WERI-Rb-1 (cell line): Measurements from ENCODE around the gene RNF10.
A peak's percentile ranks its signal among the peaks of the same experiment; 100 is the strongest.

Experiments used
- DNase-seq: peaks from one replicate; pipeline ENCODE4 v3.0.0-alpha.2; 2020
- H3K27ac ChIP-seq: fragments of 250-450 bp; sonication (Bioruptor Pico); 2 replicates; pipeline ENCODE4 v1.5.1; 2020; ENCODE audit warnings: mild to moderate bottlenecking, moderate library complexity
- H3K27me3 ChIP-seq: fragments of 250-450 bp; sonication (Bioruptor Pico); 2 replicates; pipeline ENCODE4 v1.5.1; 2021; ENCODE audit warnings: mild to moderate bottlenecking, low read depth, moderate library complexity; ENCODE audit not compliant: insufficient read depth, severe bottlenecking
- H3K36me3 ChIP-seq: fragments of 250-450 bp; sonication (Bioruptor Pico); 2 replicates; pipeline ENCODE4 v1.5.1; 2020; ENCODE audit warnings: mild to moderate bottlenecking, moderate library complexity
- H3K4me3 ChIP-seq: 2 replicates; pipeline ENCODE4 v1.5.1; 2011; ENCODE audit warnings: low read depth, mild to moderate bottlenecking, control low read depth, low read length
- H3K9me3 ChIP-seq: fragments of 250-450 bp; sonication (Bioruptor Pico); 2 replicates; pipeline ENCODE4 v1.5.1; 2021; ENCODE audit warnings: mild to moderate bottlenecking, moderate library complexity; ENCODE audit not compliant: severe bottlenecking
- TF ChIP-seq, protein P1 (sequence below): IDR thresholded peaks from 2 replicates; pipeline ENCODE4 v1.5.1; 2011; ENCODE audit warnings: low read depth, mild to moderate bottlenecking, control low read depth, inconsistent platforms, low read length

Gene RNF10

DNA sequence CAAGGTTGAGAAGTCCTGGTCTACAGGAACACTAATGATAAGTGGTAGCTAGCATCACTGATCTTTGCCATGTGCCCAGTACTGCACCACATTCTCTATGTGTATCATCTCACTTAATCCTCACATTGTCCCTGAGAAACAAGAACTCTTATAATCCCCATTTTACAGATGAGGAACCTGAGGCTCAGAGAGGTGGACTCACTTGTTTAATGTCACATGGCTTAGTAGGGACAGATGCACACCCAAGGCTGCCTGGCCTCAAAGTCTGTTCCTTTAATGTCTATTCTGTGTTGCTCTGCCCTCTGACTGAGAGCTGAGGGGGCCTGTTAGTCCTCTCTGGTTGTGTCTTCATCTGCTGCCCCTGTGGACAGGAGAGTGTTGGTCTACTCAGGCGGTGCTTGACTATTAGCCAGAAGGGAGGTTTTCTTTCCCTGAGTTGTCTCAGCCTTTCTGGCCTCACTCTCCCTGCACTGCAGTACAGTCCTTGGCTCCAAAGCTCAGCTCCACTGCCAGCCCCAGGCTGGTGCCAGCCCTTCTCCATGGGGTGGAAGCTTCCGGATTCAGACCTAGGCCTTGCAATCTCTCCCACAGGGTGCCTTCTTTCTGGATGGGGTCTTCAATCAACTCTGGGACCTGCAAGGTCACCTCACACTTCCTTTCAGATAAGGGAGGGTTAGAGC lies 43.2 kb upstream of the RNF10 start:
- no peak for DNase-seq
- H3K27me3 ChIP-seq, result no peaks in the 10 kb centered on the region
- TF ChIP-seq, protein P1, sequence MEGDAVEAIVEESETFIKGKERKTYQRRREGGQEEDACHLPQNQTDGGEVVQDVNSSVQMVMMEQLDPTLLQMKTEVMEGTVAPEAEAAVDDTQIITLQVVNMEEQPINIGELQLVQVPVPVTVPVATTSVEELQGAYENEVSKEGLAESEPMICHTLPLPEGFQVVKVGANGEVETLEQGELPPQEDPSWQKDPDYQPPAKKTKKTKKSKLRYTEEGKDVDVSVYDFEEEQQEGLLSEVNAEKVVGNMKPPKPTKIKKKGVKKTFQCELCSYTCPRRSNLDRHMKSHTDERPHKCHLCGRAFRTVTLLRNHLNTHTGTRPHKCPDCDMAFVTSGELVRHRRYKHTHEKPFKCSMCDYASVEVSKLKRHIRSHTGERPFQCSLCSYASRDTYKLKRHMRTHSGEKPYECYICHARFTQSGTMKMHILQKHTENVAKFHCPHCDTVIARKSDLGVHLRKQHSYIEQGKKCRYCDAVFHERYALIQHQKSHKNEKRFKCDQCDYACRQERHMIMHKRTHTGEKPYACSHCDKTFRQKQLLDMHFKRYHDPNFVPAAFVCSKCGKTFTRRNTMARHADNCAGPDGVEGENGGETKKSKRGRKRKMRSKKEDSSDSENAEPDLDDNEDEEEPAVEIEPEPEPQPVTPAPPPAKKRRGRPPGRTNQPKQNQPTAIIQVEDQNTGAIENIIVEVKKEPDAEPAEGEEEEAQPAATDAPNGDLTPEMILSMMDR, result no peak
- H3K4me3 ChIP-seq, result no peak overlapping the region
- H3K9me3 ChIP-seq, result no peaks in the 10 kb centered on the region
- peaks cover 16% of the 10 kb centered on the region for H3K36me3 ChIP-seq
- no peak overlapping the region for H3K27ac ChIP-seq

DNA sequence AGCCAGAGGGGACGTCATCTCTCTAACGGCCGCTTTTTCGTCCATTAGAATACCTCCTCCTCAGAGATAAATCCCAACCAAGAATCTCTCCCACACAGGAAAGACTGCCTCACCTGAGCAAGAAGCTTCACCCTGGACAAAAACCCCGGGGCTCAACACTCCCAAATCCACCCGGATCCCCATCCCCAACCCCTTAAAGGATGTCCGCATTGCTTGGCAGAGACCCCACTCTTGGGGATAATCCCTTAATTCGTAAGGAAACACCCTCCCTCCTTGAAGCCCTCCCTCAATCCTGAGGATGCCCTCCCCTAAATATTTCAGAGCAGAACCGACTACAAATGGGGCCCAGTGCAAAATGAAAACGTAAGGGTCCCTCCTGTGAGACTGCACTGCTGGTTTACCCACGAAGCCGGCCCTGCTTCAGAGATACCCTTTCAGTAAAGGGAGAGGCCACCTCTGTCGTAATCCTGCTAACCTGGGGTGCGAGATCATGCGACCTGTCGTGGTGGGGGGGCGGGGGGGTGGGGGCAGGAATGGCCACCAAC lies 38.9 kb upstream of the RNF10 start:
- peak overlapping the region; percentile 64 for H3K4me3 ChIP-seq
- H3K27me3 ChIP-seq, result no peaks in the 10 kb centered on the region
- no peaks in the 10 kb centered on the region for H3K9me3 ChIP-seq
- TF ChIP-seq, protein P1, result no peak
- no peak for DNase-seq
- peaks cover 42% of the 10 kb centered on the region for H3K36me3 ChIP-seq
- H3K27ac ChIP-seq, result peak overlapping the region; percentile 26

DNA sequence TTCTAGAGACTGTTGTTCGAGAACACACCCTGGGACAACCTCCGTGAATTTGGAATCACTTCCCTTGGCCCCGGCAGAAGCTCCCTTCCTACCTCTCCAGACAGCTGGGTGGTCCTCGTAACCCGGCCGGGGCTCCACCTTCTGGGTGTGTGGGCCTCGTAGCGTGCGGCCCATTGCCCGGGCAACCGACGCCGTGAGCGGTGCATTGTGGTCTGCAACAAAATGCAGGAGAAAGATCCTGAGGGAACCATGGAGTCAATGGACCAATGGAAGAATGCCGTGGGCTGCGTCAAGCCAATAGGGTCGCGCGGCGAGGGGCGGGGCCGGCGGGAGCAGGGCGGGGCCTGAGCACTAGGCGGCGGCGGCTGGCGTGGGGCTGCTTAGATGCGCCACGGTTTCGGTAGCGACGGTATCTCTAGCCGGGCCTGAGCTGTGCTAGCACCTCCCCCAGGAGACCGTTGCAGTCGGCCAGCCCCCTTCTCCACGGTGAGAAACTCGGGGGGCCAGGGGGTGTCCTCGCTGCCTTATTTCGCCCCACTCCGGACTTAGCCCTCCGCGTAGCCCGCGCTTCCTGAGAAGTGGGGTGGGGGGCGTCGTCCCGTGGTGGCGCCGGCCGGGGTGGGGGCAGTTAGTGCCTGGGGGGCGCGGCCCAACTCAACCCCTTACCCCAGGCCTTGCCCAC lies 38.3 kb upstream of the RNF10 start, which contains the start of gene DYNLL1:
Gene DYNLL1, plus strand, starts transcription at position 383 of the 682 bp plus-strand sequence. CDS start 309 bp downstream, outside the sequence.
- Histone ChIP-seq H3K27ac (peak within 1 kb of the TSS; percentile 70), H3K36me3 (peaks cover 42% of the 10 kb centered on the region), H3K27me3 (no peaks in the 10 kb centered on the region), H3K9me3 (no peaks in the 10 kb centered on the region), H3K4me3 (peak within 1 kb of the TSS; percentile 64)
- TF ChIP-seq, protein P1, result no peak
- DNase-seq, result peak; percentile 96

DNA sequence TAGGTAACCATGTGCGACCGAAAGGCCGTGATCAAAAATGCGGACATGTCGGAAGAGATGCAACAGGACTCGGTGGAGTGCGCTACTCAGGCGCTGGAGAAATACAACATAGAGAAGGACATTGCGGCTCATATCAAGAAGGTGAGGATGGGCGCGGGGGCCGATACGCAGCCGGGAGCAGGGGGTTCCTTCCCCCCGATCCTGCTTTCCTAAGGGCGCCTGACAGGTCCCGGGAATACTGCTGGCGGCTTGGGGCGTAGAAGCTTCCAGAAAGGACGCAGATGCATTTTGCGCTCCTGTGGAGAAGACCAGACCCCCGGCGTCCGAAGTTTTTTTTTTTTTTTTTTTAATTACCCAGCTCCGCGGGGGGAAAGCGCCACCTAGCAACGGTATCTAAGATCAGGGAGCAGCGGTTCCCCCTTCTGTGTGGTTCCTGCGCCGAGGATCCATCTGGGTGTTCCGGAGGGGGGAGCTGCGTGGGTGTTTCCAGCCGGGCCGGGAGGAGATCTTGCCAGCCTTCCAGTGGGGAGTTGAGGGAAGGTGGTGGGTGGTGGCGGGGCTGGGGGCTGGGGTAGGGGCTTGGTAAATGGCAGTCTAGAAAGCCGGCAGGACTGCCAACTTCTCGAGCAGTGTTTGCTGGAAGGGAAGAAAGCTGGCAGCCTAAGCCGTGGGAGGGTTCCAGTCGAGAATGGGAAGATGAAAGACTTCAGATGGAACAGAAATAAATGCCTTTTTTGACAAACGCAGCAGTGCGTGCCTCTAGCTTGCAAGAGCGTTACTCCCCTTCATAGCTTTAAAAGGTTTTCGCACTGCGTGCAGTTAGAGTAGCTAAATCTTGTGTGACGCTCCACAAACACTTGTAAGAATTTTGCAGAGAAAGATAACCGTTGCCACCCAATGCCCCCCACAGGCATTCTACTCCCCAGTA lies 37.5 kb upstream of the RNF10 start:
- TF ChIP-seq, protein P1, result no peak
- peak overlapping the region; percentile 64 for H3K4me3 ChIP-seq
- DNase-seq, result peak; percentile 55
- H3K27ac ChIP-seq, result peak overlapping the region; percentile 70
- H3K27me3 ChIP-seq, result no peaks in the 10 kb centered on the region
- peaks cover 39% of the 10 kb centered on the region for H3K36me3 ChIP-seq
- no peaks in the 10 kb centered on the region for H3K9me3 ChIP-seq

DNA sequence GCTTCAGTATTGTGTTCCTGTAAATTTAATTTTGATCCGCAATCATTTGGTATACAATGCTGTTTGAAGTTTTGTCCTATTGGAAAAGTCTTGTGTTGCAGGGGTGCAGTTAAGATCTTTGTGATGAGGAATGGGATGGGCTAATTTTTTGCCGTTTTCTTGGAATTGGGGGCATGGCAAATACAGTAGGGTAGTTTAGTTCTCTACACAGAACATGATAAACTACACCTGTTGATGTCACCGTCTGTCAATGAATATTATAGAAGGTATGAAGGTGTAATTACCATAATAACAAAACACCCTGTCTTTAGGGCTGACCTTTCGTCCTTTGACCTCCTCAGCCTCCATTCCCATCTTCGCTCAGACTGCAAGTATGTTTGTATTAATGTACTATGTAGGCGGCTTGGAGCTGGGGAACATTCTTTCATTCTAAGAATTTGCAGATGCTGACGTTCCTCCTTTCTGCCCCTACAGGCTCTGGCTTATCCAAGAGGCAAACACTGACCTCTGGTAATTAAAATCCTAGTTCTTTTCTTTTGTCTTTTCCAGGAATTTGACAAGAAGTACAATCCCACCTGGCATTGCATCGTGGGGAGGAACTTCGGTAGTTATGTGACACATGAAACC lies 36.5 kb upstream of the RNF10 start:
- Histone ChIP-seq H3K27me3 (no peaks in the 10 kb centered on the region), H3K36me3 (peaks cover 39% of the 10 kb centered on the region), H3K9me3 (no peaks in the 10 kb centered on the region), H3K27ac (no peak overlapping the region), H3K4me3 (peak overlapping the region; percentile 64)
- DNase-seq, result no peak
- TF ChIP-seq, protein P1, result no peak
